GM21786 (cell line): ENCODE results near the gene TCTA.
"Not testable (repeated sequence)": the region's sequence is repeated elsewhere in the genome, so short reads cannot be mapped to it uniquely, and the experiment has no call there.

Experiments used
- ATAC-seq: cut with Tn5 transposase; IDR thresholded peaks from one replicate; pipeline ENCODE4 v1.9.1; 2021; ENCODE audit not compliant: unreplicated experiment

The TCTA gene, protein sequence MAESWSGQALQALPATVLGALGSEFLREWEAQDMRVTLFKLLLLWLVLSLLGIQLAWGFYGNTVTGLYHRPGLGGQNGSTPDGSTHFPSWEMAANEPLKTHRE

DNA sequence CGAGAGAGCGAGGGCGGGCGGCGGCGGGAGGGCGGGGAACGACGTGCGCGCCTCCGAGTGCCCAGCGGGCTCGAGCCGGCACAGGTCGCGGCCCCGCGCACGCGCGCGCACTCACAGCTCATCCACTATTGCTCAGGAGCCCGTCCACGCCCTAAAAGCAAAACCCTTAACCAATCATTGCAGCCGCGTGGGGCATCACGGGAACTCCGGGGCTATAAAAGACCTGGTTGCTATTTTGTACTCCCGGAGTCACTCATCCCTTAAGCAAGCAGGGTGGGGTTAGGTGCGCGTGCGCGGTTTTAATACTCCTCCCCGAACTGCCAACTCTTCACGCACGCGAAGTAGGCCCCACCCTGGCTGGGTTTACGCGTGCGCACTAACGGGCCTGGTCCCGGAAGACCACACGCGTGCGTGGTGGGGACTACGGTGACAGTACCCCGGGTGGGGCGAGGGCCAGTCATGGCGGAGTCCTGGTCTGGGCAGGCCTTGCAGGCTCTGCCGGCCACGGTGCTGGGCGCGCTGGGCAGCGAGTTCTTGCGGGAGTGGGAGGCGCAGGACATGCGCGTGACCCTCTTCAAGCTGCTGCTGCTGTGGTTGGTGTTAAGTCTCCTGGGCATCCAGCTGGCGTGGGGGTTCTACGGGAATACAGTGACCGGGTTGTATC is at the start of gene TCTA, which contains the start of gene RHOA:
TSS of gene TCTA (plus strand) at position 456 of the 664 bp plus-strand sequence. CDS start at position 460, 4 bp downstream.
TSS of gene RHOA (minus strand) at position 9 of the 664 bp plus-strand sequence. CDS start 36,387 bp downstream, outside the sequence.
- peak; percentile 77 for ATAC-seq

- ATAC-seq, result no peak
Observed at GRCh38 chr3:49362561-49362960, 49.7 kb upstream of the TCTA start.

DNA sequence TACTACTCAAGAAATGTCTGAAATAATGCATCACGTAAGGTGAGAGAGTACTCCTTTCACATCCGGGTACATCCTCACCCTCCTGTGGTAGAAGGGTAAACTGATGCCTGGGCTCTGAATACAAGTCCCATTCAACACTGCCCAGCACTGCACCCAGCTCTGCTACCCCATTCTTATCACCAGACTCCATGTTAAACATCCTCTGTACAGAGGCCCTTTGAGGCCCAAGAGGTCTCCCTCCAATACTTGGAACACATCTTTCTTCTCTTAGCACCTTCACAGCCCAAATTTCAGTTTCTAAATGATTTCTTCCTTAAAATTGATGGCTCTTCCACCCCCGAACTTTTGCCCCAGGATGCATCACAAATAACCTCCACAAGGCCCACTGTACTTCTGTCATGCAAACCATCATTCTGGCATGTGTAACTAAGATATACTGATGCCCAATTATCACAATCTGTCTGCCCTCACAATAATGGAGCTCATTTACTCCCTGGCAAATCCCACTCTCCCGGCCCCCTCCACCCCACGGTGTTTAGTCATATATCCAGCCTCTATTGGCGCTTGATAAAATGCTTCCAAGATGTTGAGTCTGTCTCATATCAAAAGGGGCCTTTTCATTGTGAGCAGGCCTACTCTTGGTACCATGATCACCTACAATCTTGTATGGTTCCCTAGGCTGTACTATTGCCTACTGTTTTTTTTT is 41.5 kb upstream of the TCTA start:
- no peak for ATAC-seq

GRCh38 chr3:49371946-49372345 is 40.3 kb upstream of the TCTA start:
- no peak for ATAC-seq

DNA sequence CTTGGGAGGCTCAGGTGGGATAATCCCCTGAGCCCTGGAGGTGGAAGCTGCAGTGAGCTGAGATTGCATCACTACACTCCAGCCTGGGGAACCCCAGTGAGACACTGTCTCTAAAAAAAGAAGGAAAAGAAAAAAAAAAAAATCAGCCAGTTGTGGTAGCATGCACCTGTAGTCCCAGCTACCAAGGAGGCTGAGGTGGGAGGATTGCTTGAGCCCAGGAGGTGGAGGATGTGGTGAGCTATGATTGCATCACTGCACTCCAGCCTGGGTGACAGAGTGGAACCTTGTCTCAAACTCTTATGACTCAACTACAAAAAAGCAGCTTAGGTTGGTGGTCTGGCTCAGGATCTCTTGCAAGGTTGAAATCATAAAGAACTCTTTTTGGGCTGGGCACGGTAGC is 34.7 kb upstream of the TCTA start:
- ATAC-seq, result no peak

DNA sequence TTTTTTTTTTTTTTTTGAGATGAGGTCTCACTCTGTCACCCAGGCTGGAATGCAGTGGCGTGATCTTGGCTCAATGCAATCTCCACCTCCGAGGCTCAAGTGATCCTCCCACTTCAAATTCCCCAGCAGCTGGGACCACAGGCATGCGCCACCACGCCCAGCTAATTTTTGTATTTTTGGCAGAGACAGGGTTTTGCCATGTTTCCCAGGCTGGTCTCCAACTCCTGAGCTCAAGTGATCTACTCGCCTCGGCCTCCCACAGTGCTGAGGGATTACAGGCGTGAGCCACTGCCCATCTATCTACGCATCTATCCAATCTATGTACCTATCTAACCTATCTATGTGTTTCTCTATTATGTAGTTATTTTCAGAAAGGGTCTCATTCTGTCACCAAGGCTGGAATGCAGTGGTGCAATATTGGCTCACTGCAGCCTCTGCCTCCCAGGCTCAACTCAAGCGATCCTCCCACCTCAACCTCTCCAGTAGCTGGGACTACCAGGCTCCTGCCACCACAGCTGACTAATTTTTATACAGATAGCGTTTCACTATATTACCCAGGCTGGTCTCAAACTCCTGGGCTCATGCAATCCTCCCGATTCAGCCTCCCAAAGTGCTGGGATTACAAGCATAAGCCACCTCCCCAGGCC is 33.9 kb upstream of the TCTA start:
- ATAC-seq, result no peak

DNA sequence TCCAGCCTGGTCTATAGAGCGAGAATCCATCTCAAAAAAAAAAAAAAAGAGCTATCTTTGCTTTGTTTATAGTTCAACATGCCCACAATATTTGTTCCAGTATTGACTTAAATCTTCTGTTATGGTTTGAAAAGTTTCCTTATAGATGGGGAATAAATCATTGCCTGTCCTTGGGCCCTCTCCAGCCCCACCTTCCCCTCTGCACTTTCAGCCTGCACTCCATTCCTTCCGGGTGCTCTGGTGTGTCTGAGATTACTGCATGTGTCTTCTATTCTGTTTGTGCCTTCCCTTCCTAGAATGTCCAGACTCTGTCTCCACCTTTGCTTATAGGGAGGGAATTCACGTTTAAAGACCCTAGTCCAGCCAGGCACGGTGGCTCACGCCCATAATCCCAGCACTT is 28.8 kb upstream of the TCTA start:
- no peak for ATAC-seq

GRCh38 chr3:49385617-49386016 is 26.6 kb upstream of the TCTA start:
- ATAC-seq, result no peak

DNA sequence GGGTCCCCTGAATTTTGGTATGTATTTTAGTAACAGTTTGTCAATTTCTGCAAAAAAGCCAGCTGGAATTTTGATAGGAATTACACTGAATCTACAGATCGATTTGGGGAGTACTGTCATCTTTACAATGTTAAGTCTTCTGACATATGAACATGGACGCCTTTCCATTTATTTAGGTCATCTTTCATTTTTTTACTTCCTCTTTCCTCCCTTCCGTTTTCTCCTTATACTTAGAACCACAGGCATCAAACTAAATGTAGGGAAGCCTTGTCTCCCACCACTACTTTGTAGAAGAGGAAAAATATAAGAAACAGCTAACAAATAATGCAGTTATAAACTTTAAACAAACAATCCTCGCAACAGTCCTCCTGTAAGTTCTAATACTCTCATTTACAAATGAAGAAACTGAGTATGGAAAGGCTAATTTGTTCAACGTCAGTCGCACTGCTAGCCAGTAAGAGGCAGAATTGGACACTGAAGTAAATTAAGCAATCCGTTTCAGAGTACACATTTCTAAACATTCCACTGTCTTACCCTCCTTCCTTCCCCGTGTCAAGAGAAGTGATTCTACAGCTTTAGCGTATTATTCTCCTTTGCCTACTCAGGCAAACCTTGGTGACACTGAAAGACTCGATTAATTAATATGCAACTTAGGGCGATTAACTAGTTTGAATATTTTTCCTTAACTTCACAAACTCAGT is 26.0 kb upstream of the TCTA start:
- ATAC-seq, result no peak

DNA sequence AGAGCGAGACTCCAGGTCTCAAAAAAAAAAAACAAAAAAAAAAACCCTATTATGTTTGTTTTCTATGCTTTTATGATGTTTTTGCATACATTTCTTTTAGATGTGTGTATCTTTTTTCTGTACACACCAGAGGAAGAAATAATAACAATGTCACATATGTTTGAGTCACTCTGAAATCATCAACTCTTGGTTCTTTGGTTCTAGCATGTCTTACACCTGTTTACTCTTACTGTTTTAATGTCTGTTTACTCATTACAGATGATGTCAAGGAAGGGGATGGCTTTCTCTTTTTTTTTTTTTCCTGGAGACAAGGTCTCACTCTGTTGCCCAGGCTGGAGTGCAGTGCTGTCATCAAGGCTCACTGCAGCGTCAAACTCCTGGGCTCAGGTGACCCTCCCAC is 24.5 kb upstream of the TCTA start:
- ATAC-seq, result no peak

DNA sequence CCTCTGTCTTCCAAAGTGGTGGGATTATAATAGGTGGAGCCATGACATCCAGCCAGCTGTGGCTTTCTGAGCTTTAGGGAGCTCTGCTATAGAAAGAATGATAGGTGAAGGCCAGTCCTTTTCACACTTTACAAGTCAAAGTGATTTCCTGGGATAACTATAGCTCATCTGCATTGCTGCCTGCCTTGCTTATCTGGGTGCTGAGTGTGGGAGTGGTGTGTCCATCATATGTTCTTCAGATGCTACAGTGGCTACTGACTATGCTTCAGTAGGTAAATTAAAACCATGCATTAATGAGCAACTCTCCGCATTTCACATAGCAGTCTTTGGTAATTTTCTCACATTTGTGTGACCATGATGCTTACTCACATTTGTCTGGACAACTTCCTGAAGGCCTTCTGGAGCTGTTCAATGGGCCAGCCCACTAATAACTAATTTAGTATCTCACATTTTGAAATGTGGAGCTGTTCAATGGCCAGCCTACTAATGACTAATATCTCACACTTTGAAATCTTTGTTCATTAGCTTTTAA is 23.9 kb upstream of the TCTA start:
- no peak for ATAC-seq

DNA sequence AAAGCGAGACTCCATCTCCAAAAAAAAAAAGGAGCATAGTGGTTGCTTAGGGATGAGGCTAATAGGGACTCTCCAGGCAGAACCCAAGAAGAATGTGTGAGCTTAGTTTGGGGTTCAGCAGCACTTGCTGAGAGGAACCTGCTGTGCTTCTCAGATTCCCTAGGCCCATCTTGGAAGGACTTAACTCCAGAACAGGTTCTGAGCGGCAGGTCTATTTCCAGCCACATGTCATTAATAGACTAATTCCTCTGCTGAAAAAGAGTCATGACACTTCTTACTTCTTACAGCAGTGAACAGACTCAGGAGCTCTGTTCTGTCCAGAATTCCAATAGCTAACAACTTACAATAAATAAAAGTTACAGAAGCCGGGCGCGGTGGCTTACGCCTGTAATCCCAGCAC is 22.9 kb upstream of the TCTA start:
- ATAC-seq, result no peak

GRCh38 chr3:49391310-49391709 is 20.9 kb upstream of the TCTA start:
- ATAC-seq, result not testable (repeated sequence)

GRCh38 chr3:49397470-49397869 is 14.8 kb upstream of the TCTA start:
- ATAC-seq, result no peak

DNA sequence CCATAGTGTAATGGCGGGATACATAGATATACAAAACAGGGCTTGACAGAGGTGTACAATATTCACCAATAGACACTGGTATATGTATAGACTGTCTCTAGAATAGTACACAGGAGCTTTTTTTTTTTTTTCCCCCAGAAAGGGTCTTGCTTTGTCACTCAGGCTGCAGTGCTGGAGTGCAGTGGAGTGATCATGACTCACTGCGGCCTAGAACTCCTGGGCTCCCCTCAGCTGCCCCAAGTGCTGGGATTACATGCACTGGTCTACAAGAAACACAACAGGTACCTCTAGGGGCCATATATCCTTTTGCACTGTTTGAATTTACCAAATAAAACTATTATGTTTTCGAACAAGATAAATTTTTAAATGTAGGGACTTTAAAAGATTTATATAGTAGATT is 12.8 kb upstream of the TCTA start:
- ATAC-seq, result no peak

- no peak for ATAC-seq
Observed at GRCh38 chr3:49401766-49402165, 10.5 kb upstream of the TCTA start.

DNA sequence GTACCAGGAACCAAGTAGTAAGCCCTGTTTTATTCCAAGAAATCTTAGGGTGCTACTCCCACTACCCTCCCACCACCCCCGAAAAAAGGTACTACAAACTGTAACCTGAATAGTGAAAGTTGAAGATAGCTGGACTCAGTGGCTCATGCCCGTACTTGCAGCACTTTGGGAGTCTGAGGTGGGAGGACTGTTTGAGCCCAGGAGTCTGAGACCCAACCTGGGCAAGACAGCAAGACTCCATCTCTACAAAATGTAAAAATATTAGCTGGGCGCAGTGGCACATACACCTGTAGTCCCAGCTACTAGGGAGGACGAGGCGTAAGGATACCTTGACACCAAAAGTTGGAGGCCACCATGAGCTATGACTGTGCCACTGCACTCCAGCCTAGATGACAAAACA is 8.3 kb upstream of the TCTA start:
- ATAC-seq, result no peak

DNA sequence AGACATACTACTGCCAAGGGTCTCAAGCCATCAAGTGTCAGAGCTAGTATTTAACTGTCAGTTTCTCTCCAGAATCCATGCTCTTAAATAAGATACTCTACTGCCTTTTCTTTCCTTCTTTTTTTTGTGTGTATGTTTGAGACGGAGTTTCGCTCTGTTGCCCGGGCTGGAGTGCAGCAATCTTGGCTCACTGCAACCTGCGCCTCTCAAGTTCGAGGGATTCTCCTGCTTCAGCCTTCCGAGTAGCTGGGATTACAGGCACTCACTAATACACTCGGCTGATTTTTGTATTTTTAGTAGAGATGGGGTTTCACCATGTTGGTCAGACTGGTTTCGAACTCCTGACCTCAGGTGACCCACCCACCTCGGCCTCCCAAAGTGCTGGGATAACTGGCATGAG is 6.7 kb upstream of the TCTA start:
- ATAC-seq, result not testable (repeated sequence)

- no peak for ATAC-seq
Observed at GRCh38 chr3:49406571-49407565, 5.4 kb upstream of the TCTA start.
